GF-D8 (cell line): ENCODE results near the gene FHOD3.
A peak's percentile ranks its signal among the peaks of the same experiment; 100 is the strongest.

Source experiments
- DNase-seq: peaks from one replicate; lab custom pipeline; 2025; lab: John Stamatoyannopoulos, UW

The FHOD3 gene

GRCh38 chr18:36297417-36298125, at the start of gene FHOD3:
TSS of gene FHOD3 (plus strand) at chr18:36297713. CDS start at chr18:36297836, 123 bp downstream.
- DNase-seq, result no peak

- DNase-seq, result no peak
These were observed 48.1 kb upstream of the FHOD3 start for GRCh38 chr18:36249392-36249791.

GRCh38 chr18:36250827-36251226, 46.7 kb upstream of the FHOD3 start:
- no peak for DNase-seq

GRCh38 chr18:36255072-36255698, 42.3 kb upstream of the FHOD3 start:
- no peak for DNase-seq

- no peak for DNase-seq
These were observed 41.4 kb upstream of the FHOD3 start for GRCh38 chr18:36256094-36256493.

- DNase-seq, result no peak
These were observed 34.5 kb upstream of the FHOD3 start for GRCh38 chr18:36262971-36263370.

DNA sequence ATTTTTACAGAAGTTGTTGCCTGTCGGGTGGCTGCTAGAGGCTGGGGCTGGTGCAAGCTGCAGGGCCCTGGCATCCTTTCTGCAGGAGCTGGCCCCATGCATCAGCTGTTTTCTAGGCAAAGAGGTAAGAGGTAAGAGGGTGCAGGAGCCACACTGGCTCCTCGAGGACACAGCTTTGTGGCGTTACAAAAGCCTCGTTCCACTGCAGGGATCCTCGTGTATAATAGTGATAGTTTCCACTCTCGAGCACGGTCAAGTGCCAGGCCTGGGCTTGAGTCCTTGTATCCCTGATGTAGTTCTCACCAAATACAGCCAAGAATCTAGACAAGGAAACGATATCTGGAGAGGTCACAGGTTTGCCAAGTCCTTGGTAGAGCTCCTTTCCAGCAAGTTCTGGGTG, 33.2 kb upstream of the FHOD3 start:
- DNase-seq, result no peak

DNA sequence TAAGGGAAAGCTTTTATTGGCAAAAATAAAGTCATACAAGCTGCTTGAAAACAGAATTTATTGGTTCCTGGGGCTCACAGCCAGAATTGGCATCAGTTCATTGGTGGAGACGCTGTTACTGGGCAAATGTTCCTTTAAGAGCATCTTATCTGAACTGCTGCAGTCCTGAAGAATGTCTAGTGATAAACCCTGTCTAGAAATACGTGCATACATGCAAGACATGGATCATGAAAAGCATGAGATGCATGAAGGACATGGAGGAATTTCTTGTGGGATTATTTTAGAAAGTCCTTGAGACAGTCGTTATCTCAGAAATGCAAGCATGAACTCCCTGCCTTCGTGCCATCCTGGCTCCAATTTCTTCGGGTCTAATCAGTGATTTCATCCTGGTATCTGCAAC, 32.5 kb upstream of the FHOD3 start:
- DNase-seq, result no peak

DNA sequence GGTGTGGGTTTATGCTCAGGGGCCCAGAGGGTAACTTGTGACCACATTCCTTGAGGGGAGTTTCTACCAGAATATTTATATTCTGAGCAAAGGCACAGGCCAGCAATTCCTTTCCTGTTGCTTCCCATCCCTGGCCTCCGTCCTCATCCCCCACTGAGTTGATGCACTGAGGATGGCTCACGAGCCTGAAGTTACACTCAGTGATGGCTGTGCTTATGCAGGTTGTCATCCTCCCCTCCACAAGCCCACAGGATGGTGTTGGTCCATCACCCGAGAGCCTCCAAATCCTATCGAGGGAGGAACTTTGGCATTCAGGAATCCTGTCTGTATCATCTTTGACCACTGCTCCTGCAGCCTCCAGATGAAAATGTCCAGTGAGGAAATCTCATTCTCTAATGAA, 28.4 kb upstream of the FHOD3 start:
- no peak for DNase-seq

DNA sequence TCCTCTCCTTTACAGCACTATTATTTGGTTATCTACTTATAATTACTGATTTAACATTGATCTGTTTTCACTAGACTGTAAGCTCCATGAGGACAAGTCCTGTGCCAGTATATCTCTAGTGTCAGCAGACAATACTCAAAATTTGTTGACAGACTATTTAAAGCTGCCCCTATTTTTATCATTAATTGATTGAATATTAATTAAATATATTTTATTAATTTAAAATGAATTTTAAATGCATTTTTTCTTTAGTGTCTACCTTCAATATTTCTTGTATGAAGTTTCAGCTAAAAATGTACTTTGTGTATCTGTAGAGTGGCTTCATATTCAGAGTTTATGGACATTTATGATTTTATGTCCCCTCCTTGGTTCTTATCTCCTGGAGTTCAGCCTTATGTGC, 26.4 kb upstream of the FHOD3 start:
- DNase-seq, result no peak

GRCh38 chr18:36273347-36273746, 24.2 kb upstream of the FHOD3 start:
- DNase-seq, result no peak

- DNase-seq, result no peak
These were observed 23.3 kb upstream of the FHOD3 start for GRCh38 chr18:36274083-36274715.

DNA sequence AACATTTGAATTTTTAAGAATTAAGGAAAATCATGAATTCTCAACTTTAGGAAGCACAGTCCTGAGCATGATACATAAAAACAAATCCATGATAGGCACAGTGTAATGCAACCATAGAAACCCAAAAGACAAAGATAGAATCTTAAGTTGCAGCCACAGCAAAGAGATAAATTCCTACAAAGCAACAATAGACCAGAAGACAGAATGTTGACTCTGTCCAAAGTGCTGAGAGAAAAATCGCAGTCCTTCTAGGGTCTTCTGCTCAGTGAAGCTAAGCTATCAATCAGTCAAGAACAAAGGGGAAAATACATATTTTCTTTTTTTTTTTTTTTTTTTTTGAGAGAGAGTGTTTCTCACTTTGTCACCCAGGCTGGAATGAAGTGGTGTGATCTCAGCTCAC, 22.0 kb upstream of the FHOD3 start:
- DNase-seq, result no peak

DNA sequence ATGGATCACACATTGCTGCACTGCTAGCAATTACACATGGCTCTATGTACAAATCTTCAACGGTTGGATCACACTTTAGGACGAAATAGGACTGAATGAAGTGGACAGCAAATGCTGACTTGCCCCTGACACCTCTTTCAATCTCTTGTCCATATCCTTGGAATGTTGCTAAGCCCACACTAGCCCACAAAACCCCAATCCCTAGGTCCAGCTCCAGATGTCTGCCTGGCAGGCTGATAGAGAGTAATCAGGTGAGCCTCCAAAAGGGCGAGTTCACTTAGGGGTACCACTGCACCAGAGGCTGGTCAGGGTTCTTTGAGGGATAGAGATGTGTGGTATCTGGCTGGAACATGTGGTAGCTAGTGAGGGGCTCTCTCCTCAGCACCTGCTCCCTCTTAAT, 18.5 kb upstream of the FHOD3 start:
- DNase-seq, result no peak

GRCh38 chr18:36281936-36282335, 15.6 kb upstream of the FHOD3 start:
- DNase-seq, result no peak

- no peak for DNase-seq
These were observed 14.1 kb upstream of the FHOD3 start for GRCh38 chr18:36283448-36283847.

DNA sequence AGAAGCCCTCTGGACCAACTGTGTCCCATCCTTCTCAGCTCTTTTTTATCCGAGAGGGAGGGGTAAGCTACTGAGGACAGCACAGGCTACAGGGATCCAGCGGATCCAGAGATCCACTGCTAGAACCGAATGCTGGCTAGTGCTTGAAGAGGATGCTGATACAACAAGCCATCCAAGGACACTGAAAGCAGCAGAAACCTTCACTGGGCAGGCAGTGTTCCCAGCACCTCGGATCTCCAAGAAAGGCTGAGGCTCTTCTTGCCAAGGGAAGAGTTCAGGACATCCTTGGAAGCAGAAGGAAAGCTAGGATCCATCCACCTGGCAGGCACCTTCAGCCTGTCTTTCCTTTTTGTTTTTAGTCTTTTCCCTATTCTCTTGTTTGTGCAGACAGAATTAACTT, 13.2 kb upstream of the FHOD3 start:
- DNase-seq, result no peak

- peak; percentile 23 for DNase-seq
These were observed 12.7 kb upstream of the FHOD3 start for GRCh38 chr18:36284671-36285295.

GRCh38 chr18:36287653-36288052, 9.9 kb upstream of the FHOD3 start:
- DNase-seq, result no peak

DNA sequence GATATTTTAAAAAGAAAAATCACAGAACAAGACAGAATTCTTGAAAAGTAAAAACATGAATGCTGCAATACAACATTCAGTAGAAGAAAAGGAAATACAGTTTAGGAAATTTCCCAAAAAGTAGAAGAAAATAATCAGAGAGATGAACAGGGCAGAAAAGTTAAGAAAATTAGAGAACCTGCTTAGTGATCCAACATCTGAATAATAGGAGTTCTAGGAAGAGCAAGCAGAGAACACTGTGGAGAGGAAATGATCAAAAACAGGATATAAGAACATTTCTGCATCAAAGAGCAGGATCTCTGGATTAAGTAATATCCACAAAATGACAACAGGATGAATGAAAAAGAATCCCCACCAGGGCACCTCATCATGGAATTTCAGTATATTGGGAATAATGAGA, 8.8 kb upstream of the FHOD3 start:
- DNase-seq, result no peak

- no peak for DNase-seq
These were observed 3.5 kb upstream of the FHOD3 start for GRCh38 chr18:36294031-36294430.

DNA sequence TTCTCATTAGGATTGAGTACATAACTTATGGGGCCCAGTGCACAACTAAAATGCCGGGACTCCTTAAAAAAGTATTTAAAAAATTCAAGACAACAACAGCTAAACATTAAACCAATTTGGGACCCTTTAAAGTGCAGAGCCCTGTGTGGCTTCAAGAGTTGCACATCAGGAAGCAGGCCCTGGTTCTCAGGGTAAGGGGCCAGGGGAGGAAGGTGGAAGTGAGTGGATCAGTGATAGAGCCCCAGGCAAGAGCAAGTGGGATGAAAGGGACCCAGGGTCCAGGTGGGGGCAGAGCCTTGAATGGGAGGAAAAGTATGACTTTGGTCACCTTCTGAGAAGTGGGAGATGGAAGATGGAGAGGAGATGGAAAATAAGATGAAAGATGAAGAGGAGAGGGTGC, 2.3 kb upstream of the FHOD3 start:
- no peak for DNase-seq

DNA sequence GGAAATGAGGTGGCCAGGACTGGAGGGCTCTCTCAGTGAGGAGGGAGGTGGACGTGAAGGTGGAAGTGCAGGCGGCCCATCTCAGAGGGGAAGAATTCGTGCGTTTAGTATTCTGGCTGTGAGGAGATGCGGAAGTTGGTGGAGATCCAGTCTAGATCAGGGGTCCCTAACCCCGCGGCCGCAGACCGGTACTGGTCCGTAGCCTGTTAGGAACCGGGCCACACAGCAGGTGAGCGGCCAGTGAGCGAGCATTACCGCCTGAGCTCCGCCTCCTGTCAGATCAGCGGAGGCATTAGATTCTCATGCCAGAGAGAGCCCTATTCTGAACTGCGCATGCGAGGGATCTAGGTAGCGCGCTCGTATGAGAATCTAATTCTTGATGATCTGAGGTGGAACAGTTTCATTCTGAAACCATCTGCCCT, 1.6 kb upstream of the FHOD3 start:
- no peak for DNase-seq
